ENCODE data around the gene MRGPRX3. TPM values are rescaled to one million over a fixed set of nuclear protein-coding genes. Genes with fewer than 3 reads are reported as not detected.

Gene MRGPRX3
- total RNA-seq: not detected
- 0.05 TPM for polyA plus RNA-seq
- long read RNA-seq, donor 1: 0 reads
- long read RNA-seq, donor 2: 0 reads
- long read RNA-seq, donor 3: 0 reads
- long read RNA-seq, donor 4: 0 reads
- long read RNA-seq, donor 5: 0 reads
- long read RNA-seq, donor 6: 0 reads
- long read RNA-seq, donor 7: 0 reads
- long read RNA-seq, donor 8: 0 reads
- long read RNA-seq, donor 9: 0 reads
- long read RNA-seq, donor 10: 0 reads

DNA sequence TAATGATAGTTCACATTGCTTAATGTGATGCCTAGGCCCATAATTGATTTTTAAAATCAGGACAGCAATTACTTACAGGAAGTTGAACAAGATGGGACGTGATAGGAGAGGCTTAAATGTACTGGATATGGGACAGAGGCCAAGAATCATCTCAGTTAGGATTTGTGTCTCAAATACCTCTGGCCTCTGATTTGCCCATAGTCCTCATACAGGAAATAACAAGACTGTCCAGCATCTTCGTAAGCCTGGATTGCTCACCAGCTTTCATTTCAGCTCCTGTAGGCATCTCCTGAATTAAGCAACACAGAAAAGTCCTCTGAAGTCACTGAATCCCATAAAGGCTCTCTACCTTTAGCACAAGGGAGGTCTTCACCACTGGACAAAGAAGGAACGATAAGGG is at the start of gene MRGPRX3:
Gene MRGPRX3 (plus strand): TSS at position 231 of the 400 bp plus-strand sequence. CDS start 4,632 bp downstream, outside the sequence.
- no peaks in the 10 kb centered on the region for H3K4me1 ChIP-seq (ENCODE audit: control insufficient read depth in 2 of 2, insufficient read depth in 2 of 2, low read length in 2 of 2)
- 84% methylated on average over 3 of the region's 3 CpGs for WGBS
- no peaks in the 10 kb centered on the region for H3K27me3 ChIP-seq (ENCODE audit: control insufficient read depth in 2 of 2, insufficient read depth in 1 of 2, low read length in 1 of 2)
- H3K36me3 ChIP-seq (ENCODE audit: control insufficient read depth in 2 of 2, insufficient read depth in 2 of 2, low read length in 1 of 2): no peaks in the 10 kb centered on the region
- no peak within 1 kb of the TSS for H3K27ac ChIP-seq (ENCODE audit: low read depth in 1 of 2, low read length in 1 of 2)
- H3K4me3 ChIP-seq (ENCODE audit: low read length in 2 of 2): no peak within 1 kb of the TSS
- DNase-seq (ENCODE audit: low read depth in 6 of 9, low spot score in 9 of 9): no peak
- H3K9me3 ChIP-seq (ENCODE audit: control insufficient read depth in 2 of 2, insufficient read depth in 1 of 2, low read length in 1 of 2): no peaks in the 10 kb centered on the region

DNA sequence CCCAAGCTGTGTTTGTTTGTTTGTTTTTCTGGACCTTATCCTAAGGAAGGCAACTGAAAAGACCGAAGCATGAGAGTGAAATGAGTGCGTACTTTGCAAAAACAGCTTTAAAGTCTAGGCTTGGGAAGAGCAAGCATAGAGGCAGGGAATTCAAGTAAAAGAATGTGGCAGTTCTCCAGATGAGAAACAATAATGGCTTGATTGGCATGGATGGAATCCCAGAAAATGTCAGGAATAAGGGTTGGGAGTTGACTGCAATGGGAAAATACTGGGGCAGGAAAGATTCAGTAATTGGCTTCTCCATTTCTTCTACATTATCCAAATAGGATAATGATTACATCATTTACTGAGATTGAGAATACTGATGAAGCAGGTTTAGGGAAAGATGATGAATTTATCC is 44.0 kb upstream of the MRGPRX3 start:
- no peaks in the 10 kb centered on the region for H3K27me3 ChIP-seq (ENCODE audit: control insufficient read depth in 2 of 2, insufficient read depth in 1 of 2, low read length in 1 of 2)
- H3K4me3 ChIP-seq (ENCODE audit: low read length in 2 of 2): no peak overlapping the region
- no peak for DNase-seq (ENCODE audit: low read depth in 6 of 9, low spot score in 9 of 9)
- no peak overlapping the region for H3K27ac ChIP-seq (ENCODE audit: low read depth in 1 of 2, low read length in 1 of 2)
- H3K9me3 ChIP-seq (ENCODE audit: control insufficient read depth in 2 of 2, insufficient read depth in 1 of 2, low read length in 1 of 2): no peaks in the 10 kb centered on the region
- 100% methylated on average over 2 of the region's 2 CpGs for WGBS
- H3K4me1 ChIP-seq (ENCODE audit: control insufficient read depth in 2 of 2, insufficient read depth in 2 of 2, low read length in 2 of 2): no peaks in the 10 kb centered on the region
- H3K36me3 ChIP-seq (ENCODE audit: control insufficient read depth in 2 of 2, insufficient read depth in 2 of 2, low read length in 1 of 2): peaks cover 35 to 58% of the 10 kb centered on the region in 2 donors

DNA sequence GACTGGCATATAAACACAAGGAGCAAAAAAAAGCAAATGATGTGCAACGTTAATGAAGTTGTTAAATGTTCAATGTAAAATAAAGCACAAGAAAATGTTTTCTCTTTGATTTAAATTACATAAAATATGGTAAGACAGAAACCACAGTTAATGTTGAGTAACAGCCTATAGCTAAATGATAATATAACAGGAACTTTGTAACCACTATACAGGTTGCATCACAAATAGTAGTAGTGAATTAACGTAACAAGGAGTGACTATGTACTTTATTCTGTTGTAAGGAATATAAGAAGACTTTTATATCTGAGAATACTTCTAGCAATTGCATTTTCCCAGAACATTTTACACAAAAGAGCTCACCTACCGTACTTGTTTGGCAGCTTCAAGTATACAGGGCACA is 43.4 kb upstream of the MRGPRX3 start:
- Histone ChIP-seq H3K36me3 (ENCODE audit: control insufficient read depth in 2 of 2, insufficient read depth in 2 of 2, low read length in 1 of 2) (peaks cover 41 to 64% of the 10 kb centered on the region in 2 donors), H3K4me1 (ENCODE audit: control insufficient read depth in 2 of 2, insufficient read depth in 2 of 2, low read length in 2 of 2) (no peaks in the 10 kb centered on the region), H3K27me3 (ENCODE audit: control insufficient read depth in 2 of 2, insufficient read depth in 1 of 2, low read length in 1 of 2) (no peaks in the 10 kb centered on the region), H3K4me3 (ENCODE audit: low read length in 2 of 2) (no peak overlapping the region), H3K27ac (ENCODE audit: low read depth in 1 of 2, low read length in 1 of 2) (no peak overlapping the region), H3K9me3 (ENCODE audit: control insufficient read depth in 2 of 2, insufficient read depth in 1 of 2, low read length in 1 of 2) (no peaks in the 10 kb centered on the region)
- no peak for DNase-seq (ENCODE audit: low read depth in 6 of 9, low spot score in 9 of 9)
- WGBS: 98% methylated on average over 3 of the region's 3 CpGs

DNA sequence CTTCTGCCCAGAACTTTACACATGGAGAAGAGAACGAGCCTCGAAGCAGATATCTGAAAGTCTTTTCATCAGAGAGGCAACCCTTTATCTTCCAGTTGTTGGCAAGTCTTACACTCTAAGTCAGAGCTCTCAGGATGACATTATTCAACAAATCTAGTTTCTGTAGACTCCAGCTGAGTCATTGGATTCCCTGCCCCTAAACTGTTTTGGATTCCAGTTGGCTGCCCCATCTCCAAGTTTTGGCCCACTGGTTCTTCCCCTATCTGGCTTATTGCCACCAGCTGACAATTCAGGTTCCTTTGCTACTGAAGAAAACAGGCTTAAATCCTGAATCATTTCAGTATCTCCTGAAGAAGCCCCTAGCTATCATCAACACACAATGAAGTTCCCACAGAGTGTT is 40.6 kb upstream of the MRGPRX3 start:
- peaks cover 47 to 73% of the 10 kb centered on the region in 2 donors for H3K36me3 ChIP-seq (ENCODE audit: control insufficient read depth in 2 of 2, insufficient read depth in 2 of 2, low read length in 1 of 2)
- H3K27me3 ChIP-seq (ENCODE audit: control insufficient read depth in 2 of 2, insufficient read depth in 1 of 2, low read length in 1 of 2): no peaks in the 10 kb centered on the region
- WGBS: 98% methylated on average over 2 of the region's 2 CpGs
- H3K27ac ChIP-seq (ENCODE audit: low read depth in 1 of 2, low read length in 1 of 2): no peak overlapping the region
- no peak overlapping the region for H3K4me3 ChIP-seq (ENCODE audit: low read length in 2 of 2)
- H3K4me1 ChIP-seq (ENCODE audit: control insufficient read depth in 2 of 2, insufficient read depth in 2 of 2, low read length in 2 of 2): no peaks in the 10 kb centered on the region
- no peaks in the 10 kb centered on the region for H3K9me3 ChIP-seq (ENCODE audit: control insufficient read depth in 2 of 2, insufficient read depth in 1 of 2, low read length in 1 of 2)
- no peak for DNase-seq (ENCODE audit: low read depth in 6 of 9, low spot score in 9 of 9)

DNA sequence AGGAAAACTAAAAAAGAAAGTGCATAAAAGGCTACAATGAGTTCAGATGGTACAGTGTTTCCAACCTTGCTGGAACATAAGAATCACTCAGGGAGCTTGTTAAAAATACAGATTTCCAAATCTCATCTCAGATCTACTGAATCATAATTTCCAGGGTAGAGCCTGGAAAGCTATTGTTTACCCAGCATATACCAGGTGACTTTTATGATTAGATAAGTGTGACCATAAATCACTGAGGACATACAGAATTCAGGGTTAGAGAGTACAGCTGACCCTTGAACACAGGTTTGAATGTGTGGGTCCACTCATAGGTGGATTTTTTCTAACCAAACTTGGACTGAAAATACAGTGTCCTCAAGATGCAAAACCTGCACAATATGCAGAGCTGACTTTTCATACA is 38.4 kb upstream of the MRGPRX3 start:
- Histone ChIP-seq H3K36me3 (ENCODE audit: control insufficient read depth in 2 of 2, insufficient read depth in 2 of 2, low read length in 1 of 2) (peaks cover 44 to 57% of the 10 kb centered on the region in 2 donors), H3K27me3 (ENCODE audit: control insufficient read depth in 2 of 2, insufficient read depth in 1 of 2, low read length in 1 of 2) (no peaks in the 10 kb centered on the region), H3K9me3 (ENCODE audit: control insufficient read depth in 2 of 2, insufficient read depth in 1 of 2, low read length in 1 of 2) (no peaks in the 10 kb centered on the region), H3K27ac (ENCODE audit: low read depth in 1 of 2, low read length in 1 of 2) (no peak overlapping the region), H3K4me3 (ENCODE audit: low read length in 2 of 2) (no peak overlapping the region), H3K4me1 (ENCODE audit: control insufficient read depth in 2 of 2, insufficient read depth in 2 of 2, low read length in 2 of 2) (no peaks in the 10 kb centered on the region)
- no peak for DNase-seq (ENCODE audit: low read depth in 6 of 9, low spot score in 9 of 9)

DNA sequence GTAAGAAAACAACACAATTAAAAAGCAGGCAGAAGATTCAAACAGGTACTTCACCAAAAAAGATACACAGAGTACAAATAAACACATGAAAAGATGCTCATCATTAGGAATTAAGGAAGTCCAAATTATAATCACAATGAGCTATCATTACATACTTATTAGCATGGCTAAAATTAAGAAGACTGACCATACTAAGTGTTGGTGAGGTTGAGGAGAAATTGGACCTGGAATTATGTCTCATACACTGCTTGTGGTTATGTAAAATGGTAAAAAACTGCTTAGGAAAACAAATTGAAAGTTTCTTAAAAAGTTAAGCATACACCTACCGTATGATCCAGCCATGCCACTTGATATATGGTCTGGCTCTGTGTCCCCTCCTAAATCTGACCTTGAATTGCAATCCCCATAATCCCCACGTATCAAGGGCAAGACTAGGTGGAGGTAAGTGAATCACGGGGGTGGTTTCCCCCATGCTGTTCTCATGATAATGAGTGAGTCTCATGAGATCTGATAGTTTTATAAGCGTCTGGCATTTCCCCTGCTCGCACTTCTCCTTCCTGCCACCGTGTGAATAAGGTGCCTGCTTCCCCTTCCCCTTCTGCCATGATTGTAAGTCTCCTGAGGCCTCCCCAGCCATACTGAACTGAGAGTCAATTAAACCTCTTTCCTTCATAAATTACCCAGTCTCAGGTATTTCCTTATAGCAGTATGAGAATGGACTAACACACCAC is 31.3 kb upstream of the MRGPRX3 start:
- 54% methylated on average over 6 of the region's 6 CpGs for WGBS
- no peak for DNase-seq (ENCODE audit: low read depth in 6 of 9, low spot score in 9 of 9)
- H3K27ac ChIP-seq (ENCODE audit: low read depth in 1 of 2, low read length in 1 of 2): no peak overlapping the region
- peaks cover 4 to 7% of the 10 kb centered on the region in 2 donors for H3K4me1 ChIP-seq (ENCODE audit: control insufficient read depth in 2 of 2, insufficient read depth in 2 of 2, low read length in 2 of 2)
- H3K27me3 ChIP-seq (ENCODE audit: control insufficient read depth in 2 of 2, insufficient read depth in 1 of 2, low read length in 1 of 2): no peaks in the 10 kb centered on the region
- H3K36me3 ChIP-seq (ENCODE audit: control insufficient read depth in 2 of 2, insufficient read depth in 2 of 2, low read length in 1 of 2): peaks cover 3 to 21% of the 10 kb centered on the region in 2 donors
- H3K9me3 ChIP-seq (ENCODE audit: control insufficient read depth in 2 of 2, insufficient read depth in 1 of 2, low read length in 1 of 2): no peaks in the 10 kb centered on the region
- H3K4me3 ChIP-seq (ENCODE audit: low read length in 2 of 2): no peak overlapping the region

DNA sequence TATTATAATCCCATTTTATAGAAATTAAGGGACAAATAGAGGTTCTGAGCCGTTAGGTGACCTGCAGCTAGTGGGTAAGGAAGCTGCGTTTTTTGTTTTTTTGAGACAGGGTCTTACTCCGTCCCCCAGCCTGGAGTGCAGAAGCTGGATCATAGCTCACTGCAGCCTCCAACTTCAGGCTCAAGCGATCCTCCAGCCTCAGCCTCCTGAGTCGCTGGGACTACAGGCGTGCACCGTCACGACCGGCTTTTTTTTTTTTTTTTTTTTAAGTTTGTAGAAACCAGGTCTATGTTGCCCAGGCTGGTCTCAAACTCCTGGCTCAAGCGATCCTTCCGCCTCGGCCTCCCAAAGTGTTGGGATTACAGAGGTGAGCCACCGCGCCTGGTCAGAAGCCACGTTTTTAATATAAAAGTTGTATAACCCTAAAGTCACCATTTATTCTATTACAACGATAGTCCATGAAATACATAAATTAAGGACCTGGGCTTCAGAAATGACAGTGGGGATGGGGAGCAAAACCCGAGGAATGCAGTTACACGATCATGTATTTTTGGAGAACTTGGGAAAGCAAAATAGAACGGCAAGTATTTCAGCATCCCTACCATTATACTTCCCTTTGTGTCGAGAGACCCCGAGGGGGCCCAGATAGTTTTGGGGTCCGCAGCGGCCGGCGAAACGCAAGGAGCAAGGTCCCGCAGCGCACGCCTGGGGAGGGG is 27.1 kb upstream of the MRGPRX3 start:
- peaks cover 6 to 7% of the 10 kb centered on the region in 2 donors for H3K4me1 ChIP-seq (ENCODE audit: control insufficient read depth in 2 of 2, insufficient read depth in 2 of 2, low read length in 2 of 2)
- peak overlapping the region; percentile 73 to 97 for H3K4me3 ChIP-seq (ENCODE audit: low read length in 2 of 2)
- DNase-seq (ENCODE audit: low read depth in 6 of 9, low spot score in 9 of 9): no peak
- H3K27me3 ChIP-seq (ENCODE audit: control insufficient read depth in 2 of 2, insufficient read depth in 1 of 2, low read length in 1 of 2): peaks cover 0 to 2% of the 10 kb centered on the region in 2 donors
- peaks cover 0 to 16% of the 10 kb centered on the region in 2 donors for H3K36me3 ChIP-seq (ENCODE audit: control insufficient read depth in 2 of 2, insufficient read depth in 2 of 2, low read length in 1 of 2)
- 28% methylated on average over 29 of the region's 29 CpGs for WGBS
- H3K27ac ChIP-seq (ENCODE audit: low read depth in 1 of 2, low read length in 1 of 2): no peak overlapping the region
- H3K9me3 ChIP-seq (ENCODE audit: control insufficient read depth in 2 of 2, insufficient read depth in 1 of 2, low read length in 1 of 2): no peaks in the 10 kb centered on the region

DNA sequence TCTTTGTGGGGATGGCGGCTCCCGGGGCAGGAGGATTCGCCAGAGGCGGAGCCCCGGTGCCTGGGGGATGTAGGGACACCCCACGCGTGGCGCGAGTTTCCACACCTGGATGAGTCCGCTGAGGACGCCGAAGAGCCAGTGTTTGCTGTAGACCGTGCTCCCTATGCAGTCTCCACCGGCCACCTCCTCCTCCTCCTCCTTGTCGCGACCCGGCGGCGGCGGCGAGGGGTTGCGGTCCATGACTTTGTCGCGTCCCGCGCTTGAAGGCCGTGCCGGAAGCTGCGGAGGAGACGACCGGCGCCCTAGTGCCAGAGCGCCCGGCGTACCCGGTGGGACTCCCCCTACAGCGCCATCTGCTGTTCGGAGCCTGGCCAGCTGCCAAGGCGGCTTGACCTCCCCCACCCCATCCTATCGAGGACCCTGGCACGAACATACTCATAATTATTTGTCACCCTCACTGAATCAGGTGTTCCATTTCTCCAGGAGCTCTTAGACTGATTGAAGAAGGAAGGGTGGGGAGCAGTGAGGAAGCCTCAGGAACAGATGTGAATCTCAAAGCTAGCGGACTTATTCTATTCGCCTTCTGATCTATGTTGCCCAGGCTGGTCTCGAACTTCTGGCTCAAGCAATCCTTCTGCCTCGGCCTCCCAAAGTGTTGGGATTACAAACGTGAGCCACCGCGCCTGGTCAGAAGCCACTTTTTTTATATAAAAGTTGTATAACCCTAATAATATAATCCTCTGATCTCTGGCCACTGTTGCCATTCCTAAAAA is 26.4 kb upstream of the MRGPRX3 start, which contains the start of gene SAAL1:
Gene SAAL1 (minus strand): TSS at position 281 of the 773 bp plus-strand sequence. CDS start 41 bp downstream, at position 240.
- peaks cover 6 to 7% of the 10 kb centered on the region in 2 donors for H3K4me1 ChIP-seq (ENCODE audit: control insufficient read depth in 2 of 2, insufficient read depth in 2 of 2, low read length in 2 of 2)
- H3K36me3 ChIP-seq (ENCODE audit: control insufficient read depth in 2 of 2, insufficient read depth in 2 of 2, low read length in 1 of 2): peaks cover 0 to 15% of the 10 kb centered on the region in 2 donors
- H3K4me3 ChIP-seq (ENCODE audit: low read length in 2 of 2): peak within 1 kb of the TSS; percentile 73 to 97
- peaks cover 0 to 2% of the 10 kb centered on the region in 2 donors for H3K27me3 ChIP-seq (ENCODE audit: control insufficient read depth in 2 of 2, insufficient read depth in 1 of 2, low read length in 1 of 2)
- 6% methylated on average over 48 of the region's 48 CpGs for WGBS
- no peaks in the 10 kb centered on the region for H3K9me3 ChIP-seq (ENCODE audit: control insufficient read depth in 2 of 2, insufficient read depth in 1 of 2, low read length in 1 of 2)
- DNase-seq (ENCODE audit: low read depth in 6 of 9, low spot score in 9 of 9): peak; percentile 52 to 92 (median 78)
- peak within 1 kb of the TSS; percentile 17 to 20 for H3K27ac ChIP-seq (ENCODE audit: low read depth in 1 of 2, low read length in 1 of 2)

All from thymus (tissue), 14 donors.